Thymus (tissue), 11 donors: ENCODE data around the gene GDF11. TPM values are rescaled to one million over a fixed set of nuclear protein-coding genes. Genes with fewer than 3 reads are reported as not detected.

Experiments used
- DNase-seq, 9 donors: peaks; one replicate each; pipeline ENCODE4 v3.0.0-alpha.2; 2013; ENCODE audit warnings: low spot score in 9 of 9, low read depth in 6 of 9, missing footprints in 1 of 9
- H3K27ac ChIP-seq, 2 donors: one replicate each; pipeline ENCODE4 v1.5.1; 2013; ENCODE audit warnings: control low read depth in 1 of 2, low read depth in 1 of 2, low read length in 1 of 2, mild to moderate bottlenecking in 1 of 2, moderate library complexity in 1 of 2
- H3K27me3 ChIP-seq, 2 donors: one replicate each; pipeline ENCODE4 v1.5.1; 2013; ENCODE audit warnings: low read length in 1 of 2; ENCODE audit not compliant: control insufficient read depth in 2 of 2, insufficient read depth in 1 of 2
- H3K36me3 ChIP-seq, 2 donors: one replicate each; pipeline ENCODE4 v1.5.1; 2013; ENCODE audit warnings: low read length in 1 of 2, mild to moderate bottlenecking in 1 of 2, moderate library complexity in 1 of 2; ENCODE audit not compliant: control insufficient read depth in 2 of 2, insufficient read depth in 2 of 2
- H3K4me1 ChIP-seq, 2 donors: one replicate each; pipeline ENCODE4 v1.5.1; 2013; ENCODE audit warnings: low read length in 2 of 2; ENCODE audit not compliant: control insufficient read depth in 2 of 2, insufficient read depth in 2 of 2
- H3K4me3 ChIP-seq, 2 donors: one replicate each; pipeline ENCODE4 v1.5.1; 2013; ENCODE audit warnings: low read length in 2 of 2, control low read depth in 1 of 2, mild to moderate bottlenecking in 1 of 2
- H3K9me3 ChIP-seq, 2 donors: one replicate each; pipeline ENCODE4 v1.5.1; 2013; ENCODE audit warnings: low read length in 1 of 2, mild to moderate bottlenecking in 1 of 2; ENCODE audit not compliant: control insufficient read depth in 2 of 2, insufficient read depth in 1 of 2
- WGBS: extraction: QIAGEN DNeasy Blood & Tissue Kit; methylation state at CpG from one replicate; pipeline ENCODE4 v1.1.7; 2013; 5-methylcytosine and 5-hydroxymethylcytosine counted together
- polyA plus RNA-seq: library from polyadenylated mRNA; stranded (reverse); fragments of 200-250 nt; gene quantifications from one replicate; pipeline ENCODE4 v1.2.3, GENCODE V29; 2013
- total RNA-seq: library from RNA; stranded (reverse); fragments of 120-200 nt; gene quantifications from one replicate; pipeline ENCODE4 v1.2.4, GENCODE V29; 2013
- donor health status: healthy.

Gene GDF11
- total and polyA plus RNA-seq, 2 donors, result 1.9 to 2.8 TPM

GRCh38 chr12:55705782-55706402 lies 37.0 kb upstream of the GDF11 start:
- peaks cover 22 to 51% of the 10 kb centered on the region in 2 donors for H3K27me3 ChIP-seq
- H3K27ac ChIP-seq, result no peak overlapping the region
- 43% methylated on average over 5 of the region's 5 CpGs for WGBS
- H3K4me3 ChIP-seq, result no peak overlapping the region
- H3K4me1 ChIP-seq, result peaks cover 24 to 40% of the 10 kb centered on the region in 2 donors
- H3K36me3 ChIP-seq, result no peaks in the 10 kb centered on the region
- H3K9me3 ChIP-seq, result no peaks in the 10 kb centered on the region
- DNase-seq, result peak in 6 of 9 donors; percentile 38 to 78 (median 64)

- Histone ChIP-seq H3K4me1 (peaks cover 24 to 40% of the 10 kb centered on the region in 2 donors), H3K9me3 (no peaks in the 10 kb centered on the region), H3K36me3 (no peaks in the 10 kb centered on the region), H3K27me3 (peaks cover 22 to 58% of the 10 kb centered on the region in 2 donors), H3K4me3 (no peak overlapping the region), H3K27ac (no peak overlapping the region)
- no peak for DNase-seq
- WGBS, result 89% methylated on average over 2 of the region's 2 CpGs
Observed at GRCh38 chr12:55706568-55707218, 36.2 kb upstream of the GDF11 start.

- H3K4me1 ChIP-seq, result peaks cover 24 to 40% of the 10 kb centered on the region in 2 donors
- 15% methylated on average over 22 of the region's 22 CpGs for WGBS
Observed at GRCh38 chr12:55707219-55707671, 35.7 kb upstream of the GDF11 start.

GRCh38 chr12:55707841-55708694 lies 34.9 kb upstream of the GDF11 start, which contains the start of gene ITGA7:
Gene ITGA7 (minus strand): TSS chr12:55707904. CDS start chr12:55707682, 222 bp downstream.
- Histone ChIP-seq H3K9me3 (no peaks in the 10 kb centered on the region), H3K27ac (no peak within 1 kb of the TSS), H3K4me3 (peak within 1 kb of the TSS; percentile 24 to 56), H3K27me3 (peaks cover 22 to 71% of the 10 kb centered on the region in 2 donors), H3K36me3 (no peaks in the 10 kb centered on the region), H3K4me1 (peaks cover 24 to 40% of the 10 kb centered on the region in 2 donors)
- peak in 3 of 9 donors; percentile 37 to 53 (median 42) for DNase-seq
- WGBS, result 2% methylated on average over 39 of the region's 39 CpGs

More at GRCh38 chr12:55707219-55707671, 35.7 kb upstream of the GDF11 start:
- H3K36me3 ChIP-seq, result no peaks in the 10 kb centered on the region
- H3K27ac ChIP-seq, result no peak overlapping the region
- no peak for DNase-seq
- H3K4me3 ChIP-seq, result peak overlapping the region; percentile 24 to 56
- H3K27me3 ChIP-seq, result peaks cover 22 to 63% of the 10 kb centered on the region in 2 donors
- H3K9me3 ChIP-seq, result no peaks in the 10 kb centered on the region

- no peak for DNase-seq
- Histone ChIP-seq H3K4me1 (peaks cover 24 to 40% of the 10 kb centered on the region in 2 donors), H3K27me3 (peaks cover 22 to 73% of the 10 kb centered on the region in 2 donors), H3K9me3 (no peaks in the 10 kb centered on the region), H3K36me3 (no peaks in the 10 kb centered on the region), H3K4me3 (no peak overlapping the region), H3K27ac (no peak overlapping the region)
- under 1% methylated on average over 3 of the region's 3 CpGs for WGBS
Observed at GRCh38 chr12:55708695-55709233, 34.2 kb upstream of the GDF11 start.

- Histone ChIP-seq H3K9me3 (no peaks in the 10 kb centered on the region), H3K4me1 (peaks cover 18 to 30% of the 10 kb centered on the region in 2 donors), H3K27me3 (peaks cover 22 to 61% of the 10 kb centered on the region in 2 donors), H3K36me3 (no peaks in the 10 kb centered on the region), H3K27ac (no peak overlapping the region), H3K4me3 (no peak overlapping the region)
- DNase-seq, result no peak
- 97% methylated on average over 4 of the region's 4 CpGs for WGBS
Observed at GRCh38 chr12:55711786-55712553, 31.0 kb upstream of the GDF11 start.

GRCh38 chr12:55712700-55713415 lies 30.1 kb upstream of the GDF11 start:
- H3K27me3 ChIP-seq, result peaks cover 18 to 52% of the 10 kb centered on the region in 2 donors
- WGBS, result 88% methylated on average over 1 of the region's 1 CpG
- peaks cover 0 to 3% of the 10 kb centered on the region in 2 donors for H3K36me3 ChIP-seq
- H3K9me3 ChIP-seq, result no peaks in the 10 kb centered on the region
- H3K4me3 ChIP-seq, result no peak overlapping the region
- H3K27ac ChIP-seq, result no peak overlapping the region
- peaks cover 21 to 31% of the 10 kb centered on the region in 2 donors for H3K4me1 ChIP-seq
- no peak for DNase-seq

- H3K4me3 ChIP-seq, result no peak overlapping the region
- peaks cover 10 to 43% of the 10 kb centered on the region in 2 donors for H3K27me3 ChIP-seq
- no peaks in the 10 kb centered on the region for H3K9me3 ChIP-seq
- H3K4me1 ChIP-seq, result peaks cover 16 to 29% of the 10 kb centered on the region in 2 donors
- WGBS, result over 99% methylated on average over 2 of the region's 2 CpGs
- H3K36me3 ChIP-seq, result peaks cover 3 to 4% of the 10 kb centered on the region in 2 donors
- H3K27ac ChIP-seq, result no peak overlapping the region
- no peak for DNase-seq
Observed at GRCh38 chr12:55713721-55714120, 29.2 kb upstream of the GDF11 start.
